GM18858 (cell line): ENCODE measurements around the gene USP15.

ENCODE experiments used
- ATAC-seq: cut with Tn5 transposase; IDR thresholded peaks from one replicate; pipeline ENCODE4 v1.9.1; 2021; ENCODE audit not compliant: unreplicated experiment

The USP15 gene

GRCh38 chr12:62256408-62257096 lies 3.7 kb upstream of the USP15 start:
- no peak for ATAC-seq

- ATAC-seq, result no peak
Measured at GRCh38 chr12:62258231-62258630, 2.0 kb upstream of the USP15 start.

DNA sequence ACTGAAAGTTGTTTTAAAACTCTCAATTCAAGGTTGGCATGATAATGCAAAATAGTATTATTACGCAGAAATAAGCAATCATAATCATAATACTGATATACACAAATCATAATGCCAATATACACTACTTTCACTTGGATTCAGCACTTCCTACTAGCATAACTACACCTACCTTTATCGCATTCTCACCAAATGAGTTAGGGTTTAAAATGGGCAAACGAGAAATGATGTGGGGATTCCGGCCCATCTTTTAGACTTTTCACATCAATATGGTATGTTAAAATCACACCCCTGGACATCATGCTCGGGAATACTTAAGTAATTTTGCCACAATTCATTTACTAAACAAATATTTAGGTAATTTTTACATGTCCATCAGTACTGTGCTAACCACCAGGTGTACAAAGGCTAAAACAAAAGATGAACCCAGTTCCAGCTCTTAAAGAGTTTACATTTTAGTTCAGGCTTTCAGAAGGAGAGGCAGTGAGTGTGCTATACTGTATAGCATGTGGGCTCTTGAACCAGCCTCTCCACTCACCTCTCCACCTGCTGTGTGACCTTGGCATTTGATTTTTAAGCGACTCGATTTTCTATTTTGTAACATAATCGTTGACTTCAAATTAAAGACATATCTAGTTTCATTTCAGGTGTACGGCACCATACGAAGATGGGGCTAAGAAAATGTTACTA lies 1.1 kb upstream of the USP15 start:
- ATAC-seq, result no peak

- ATAC-seq, result no peak
Measured at GRCh38 chr12:62259631-62259992, 592 bp upstream of the USP15 start.

DNA sequence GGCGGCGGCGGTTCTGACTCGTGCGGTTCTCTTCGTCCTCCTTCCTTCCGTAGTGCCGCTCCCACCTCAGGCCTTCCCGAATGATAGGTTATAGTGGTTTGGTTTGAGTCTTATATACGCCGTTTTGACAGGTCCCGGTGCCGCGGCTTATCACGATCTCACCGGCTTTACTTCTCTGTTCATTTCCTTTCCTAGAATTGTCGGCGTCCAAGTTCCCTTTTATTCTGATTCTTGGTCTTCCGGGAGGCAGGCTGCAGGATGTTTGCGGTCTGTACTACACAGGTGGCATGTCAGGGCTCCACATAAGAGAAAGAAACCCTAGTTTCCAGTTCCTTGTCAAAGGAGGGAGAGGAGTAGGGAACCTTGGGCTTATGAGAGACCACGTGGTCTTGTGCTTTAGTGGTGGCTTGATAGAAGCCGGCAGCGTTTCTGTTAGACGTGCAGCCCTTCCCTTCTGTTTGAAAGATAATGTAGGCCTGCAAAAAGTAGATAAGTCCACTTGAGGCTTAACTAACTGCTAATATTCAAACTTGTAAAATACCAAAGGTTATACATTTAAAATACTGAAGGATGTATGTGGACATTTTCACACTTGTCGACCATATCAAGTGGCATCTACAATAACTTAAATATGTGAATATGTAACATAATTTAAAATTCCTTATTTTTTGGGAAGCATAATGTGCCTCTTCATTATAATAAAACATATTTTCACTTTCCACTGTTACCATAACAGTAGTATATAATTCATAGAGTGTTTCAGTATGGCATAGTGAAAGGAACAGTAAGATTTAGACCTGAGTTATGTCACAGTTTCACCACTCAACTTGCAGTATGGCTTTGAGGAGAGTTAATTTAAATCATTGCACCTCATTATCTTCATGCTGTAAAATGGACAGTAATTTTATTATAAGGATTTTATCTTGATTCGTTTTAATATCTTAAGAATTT lies 804 bp downstream of the USP15 start:
- ATAC-seq, result peak; percentile 45

GRCh38 chr12:62261876-62262517 lies 1.8 kb downstream of the USP15 start:
- ATAC-seq, result no peak

DNA sequence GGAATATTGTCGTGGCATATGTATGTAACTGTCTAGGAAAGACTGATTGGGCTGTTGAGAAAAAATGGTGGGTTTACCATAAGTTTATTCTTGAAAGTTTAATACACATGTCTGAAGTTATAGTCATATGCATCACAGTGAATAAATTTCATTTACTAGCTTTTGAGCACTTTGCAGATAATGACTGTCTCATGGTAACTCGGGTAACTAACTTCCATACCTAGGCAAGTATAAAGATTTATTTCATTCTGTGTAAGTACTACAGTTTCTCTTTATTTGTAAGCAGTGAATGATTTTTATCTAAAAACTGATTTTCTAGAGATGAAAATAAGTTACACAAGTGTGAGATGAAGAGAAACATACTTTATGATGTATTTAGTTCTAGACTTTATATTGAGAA lies 3.0 kb downstream of the USP15 start:
- ATAC-seq, result no peak

DNA sequence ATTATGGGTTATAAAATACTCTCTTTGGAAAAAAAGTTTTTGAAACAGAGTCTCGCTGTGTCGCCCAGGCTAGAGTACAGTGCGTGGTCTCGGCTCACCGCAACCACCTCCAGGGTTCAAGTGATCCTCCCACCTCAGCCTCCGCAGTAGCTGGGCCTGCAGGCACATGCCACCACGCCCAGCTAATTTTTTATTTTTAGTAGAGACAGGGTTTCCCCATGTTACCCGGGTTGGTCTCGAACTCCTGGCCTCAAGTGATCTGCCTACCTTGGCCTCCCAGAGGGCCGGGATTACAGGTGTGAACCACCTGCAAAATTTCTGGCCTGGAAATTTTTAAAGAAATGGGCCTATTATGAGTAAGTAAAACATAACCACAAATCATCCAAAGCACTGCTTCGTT lies 3.8 kb downstream of the USP15 start:
- no peak for ATAC-seq

- no peak for ATAC-seq
Measured at GRCh38 chr12:62264706-62265105, 4.5 kb downstream of the USP15 start.

DNA sequence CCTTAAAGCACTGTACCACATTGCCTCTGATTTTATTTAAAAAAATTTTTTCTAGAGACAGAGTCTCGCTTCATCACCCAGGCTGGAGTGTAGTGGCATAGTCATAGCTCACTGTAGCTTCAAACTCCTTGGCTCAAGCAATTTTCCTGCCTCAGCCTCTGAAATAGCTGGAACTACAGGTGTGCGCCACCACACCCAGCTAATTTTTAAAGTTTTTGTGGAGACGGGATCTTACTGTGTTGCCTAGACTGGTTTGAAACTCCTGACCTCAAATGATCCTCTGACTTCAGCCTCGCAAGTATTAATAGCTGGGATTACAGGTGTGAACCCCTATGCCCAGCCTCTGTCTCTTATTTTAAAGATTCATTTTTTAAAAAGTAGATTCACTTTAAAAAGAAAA lies 5.3 kb downstream of the USP15 start:
- ATAC-seq, result no peak

GRCh38 chr12:62267026-62267425 lies 6.8 kb downstream of the USP15 start:
- ATAC-seq, result no peak

- ATAC-seq, result peak; percentile 48
Measured at GRCh38 chr12:62267480-62267879, 7.3 kb downstream of the USP15 start.

GRCh38 chr12:62268956-62269355 lies 8.8 kb downstream of the USP15 start:
- no peak for ATAC-seq

DNA sequence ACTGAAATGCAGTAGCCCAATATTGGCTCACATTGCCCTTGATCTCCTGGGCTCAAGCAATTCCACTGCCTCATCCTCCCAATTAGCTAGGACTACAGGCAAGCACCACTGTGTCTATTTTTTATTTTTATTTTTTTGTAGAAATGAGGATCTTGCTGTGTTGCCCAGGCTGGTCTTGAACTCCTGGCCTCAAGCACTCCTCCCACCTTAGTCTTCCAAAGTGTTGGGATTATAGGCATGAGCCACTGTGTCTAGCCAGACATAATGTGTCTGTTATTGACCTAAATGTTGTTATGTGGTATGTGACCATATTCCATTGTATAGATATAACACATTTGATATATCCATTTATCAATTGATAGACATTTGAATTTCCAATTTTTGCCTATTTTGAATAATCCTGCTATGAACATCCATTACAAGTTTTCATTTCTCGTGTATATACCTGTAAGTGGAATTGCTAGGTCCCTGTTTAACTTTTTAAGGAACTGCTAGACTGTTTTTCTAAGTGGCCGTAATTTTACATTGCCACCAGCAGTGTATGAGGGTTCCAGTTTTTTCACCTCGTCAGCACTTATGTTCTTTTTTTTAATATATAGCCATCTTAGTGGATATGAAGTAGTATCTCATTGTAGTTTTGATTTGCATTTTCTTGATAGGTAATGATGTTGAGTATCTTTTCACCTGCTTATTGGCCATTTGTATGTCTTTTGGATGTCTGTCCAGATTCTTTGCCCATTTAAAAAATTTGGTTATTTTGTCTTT lies 9.4 kb downstream of the USP15 start:
- no peak for ATAC-seq

GRCh38 chr12:62270384-62270783 lies 10.2 kb downstream of the USP15 start:
- no peak for ATAC-seq

DNA sequence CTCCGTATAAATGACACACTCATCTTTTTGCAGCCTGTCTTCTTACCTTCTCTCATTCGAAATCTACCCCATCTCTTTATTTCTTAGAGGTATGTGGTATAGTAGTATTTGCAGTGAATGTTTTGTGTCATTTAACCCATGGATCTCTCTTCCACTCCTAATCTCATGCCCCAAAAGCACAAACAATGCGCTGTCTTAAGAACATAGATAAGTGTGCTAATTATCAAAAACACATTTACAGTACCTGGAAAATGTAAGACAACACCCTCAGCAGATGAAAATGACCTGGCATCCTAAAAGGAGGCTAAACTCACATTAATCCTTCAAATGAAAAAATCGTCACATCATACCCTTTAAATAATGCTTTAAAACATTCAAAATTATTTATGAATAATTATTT lies 10.7 kb downstream of the USP15 start:
- no peak for ATAC-seq

DNA sequence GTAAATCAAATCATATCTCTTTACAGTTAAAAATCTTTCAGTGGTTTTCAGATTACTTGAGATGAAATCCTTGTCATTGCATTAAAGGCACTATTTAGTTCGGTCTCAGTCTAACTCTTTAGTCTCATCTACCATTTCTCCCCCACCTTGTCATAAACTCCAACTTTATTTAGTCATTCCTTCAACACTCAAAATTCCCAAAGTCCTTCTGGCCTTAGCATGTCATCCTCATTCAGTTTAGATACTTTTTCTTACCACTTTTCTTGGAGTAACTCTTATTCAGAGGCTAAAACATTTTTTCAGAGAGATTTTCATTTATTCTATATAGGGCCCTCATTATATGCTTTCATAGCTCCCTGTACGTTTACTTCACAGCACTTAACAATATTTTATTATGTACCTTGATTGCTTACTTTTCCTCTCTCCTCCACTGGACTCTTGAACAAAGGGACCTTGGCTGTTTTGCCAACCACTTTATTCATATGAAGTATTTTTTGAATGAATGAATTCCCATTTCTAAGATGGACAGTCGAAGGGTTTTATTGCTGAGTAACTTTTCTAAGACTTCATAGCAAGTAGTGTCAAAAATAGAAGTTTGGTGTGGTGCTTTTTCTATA lies 12.8 kb downstream of the USP15 start:
- ATAC-seq, result no peak

GRCh38 chr12:62273724-62274380 lies 13.6 kb downstream of the USP15 start:
- no peak for ATAC-seq

DNA sequence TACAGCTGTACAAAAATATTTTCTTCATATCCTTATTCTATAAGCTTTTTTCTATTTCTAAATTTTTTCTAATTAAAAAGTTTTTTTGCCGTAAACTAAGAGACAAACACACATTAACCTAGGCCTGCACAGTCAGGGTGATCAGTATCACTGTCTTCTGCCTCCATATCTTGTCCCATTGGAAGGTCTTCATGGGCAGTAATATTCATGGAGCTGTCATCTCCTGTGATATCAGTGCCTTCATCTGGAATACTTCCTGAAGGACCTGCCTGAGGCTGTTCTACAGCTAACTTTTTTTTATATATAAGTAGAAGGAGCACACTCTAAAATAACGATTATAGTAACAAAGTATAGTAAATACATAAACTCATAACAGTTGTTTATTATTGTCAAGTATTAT lies 17.8 kb downstream of the USP15 start:
- no peak for ATAC-seq

DNA sequence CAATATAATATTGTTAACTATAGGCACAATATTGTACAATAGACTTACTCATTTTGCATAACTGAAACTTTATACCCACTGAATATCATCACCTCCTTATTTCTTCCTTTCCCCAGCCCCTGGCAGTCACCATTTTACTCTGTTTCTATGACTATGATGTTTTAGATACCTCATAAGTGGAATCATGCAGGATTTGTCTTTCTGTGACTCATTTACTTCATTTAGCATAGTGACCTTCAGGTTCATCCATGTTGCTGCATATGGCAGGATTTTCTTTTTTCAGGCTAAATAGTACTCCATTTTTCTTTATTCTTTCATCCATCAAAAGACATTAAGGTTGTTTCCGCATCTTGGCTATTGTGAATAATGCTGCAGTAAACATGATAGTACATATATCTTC lies 18.9 kb downstream of the USP15 start:
- ATAC-seq, result no peak
